WTC11 (cell line): ENCODE results near the gene RABL6.
"Not testable (repeated sequence)": the region's sequence is repeated elsewhere in the genome, so short reads cannot be mapped to it uniquely, and the experiment has no call there.

Source experiments
- OVOL2 ChIP-seq: fragments of 250-450 bp; sonication (Bioruptor Pico); IDR thresholded peaks from 2 replicates; pipeline ENCODE4 v1.9.0; 2021; ENCODE audit warnings: mild to moderate bottlenecking, borderline replicate concordance
- SP1 ChIP-seq: sonication (generic); formaldehyde crosslinking; conservative IDR thresholded peaks from 2 replicates; pipeline ENCODE4 v1.8.1; 2022; ENCODE audit warnings: missing genetic modification reagents
- TEAD4 ChIP-seq: sonication (generic); formaldehyde crosslinking; IDR thresholded peaks from 2 replicates; pipeline ENCODE4 v1.8.0; 2022; ENCODE audit warnings: mild to moderate bottlenecking, missing genetic modification reagents
- ZNF263 ChIP-seq: sonication (generic); formaldehyde crosslinking; IDR thresholded peaks from 2 replicates; pipeline ENCODE4 v1.8.1; 2022; ENCODE audit warnings: low read depth, mild to moderate bottlenecking, moderate library complexity, missing genetic modification reagents
- ZNF423 ChIP-seq: fragments of 250-450 bp; sonication (Bioruptor Pico); IDR thresholded peaks from 2 replicates; pipeline ENCODE4 v2.1.2; 2022; ENCODE audit warnings: mild to moderate bottlenecking, moderate library complexity
- TF ChIP-seq, protein P1 (sequence below): sonication (generic); formaldehyde crosslinking; IDR thresholded peaks from 2 replicates; pipeline ENCODE4 v1.8.1; 2022; ENCODE audit warnings: missing genetic modification reagents, borderline replicate concordance
- TF ChIP-seq, protein P2 (sequence below): sonication (generic); formaldehyde crosslinking; IDR thresholded peaks from 2 replicates; pipeline ENCODE4 v1.8.0; 2022; ENCODE audit warnings: mild to moderate bottlenecking, missing genetic modification reagents
- TF ChIP-seq, protein P3 (sequence below): sonication (generic); formaldehyde crosslinking; IDR thresholded peaks from 2 replicates; pipeline ENCODE4 v1.8.1; 2023; ENCODE audit warnings: mild to moderate bottlenecking, missing genetic modification reagents, moderate library complexity
- TF ChIP-seq, protein P4 (sequence below): fragments of 200-600 bp; IDR thresholded peaks from 2 replicates; pipeline ENCODE4 v1.8.0; 2022; ENCODE audit warnings: antibody characterized with exemption
- TF ChIP-seq, protein P5 (sequence below): sonication (generic); formaldehyde crosslinking; IDR thresholded peaks from 2 replicates; pipeline ENCODE4 v1.8.1; 2022; ENCODE audit warnings: mild to moderate bottlenecking, moderate library complexity, missing genetic modification reagents
- TF ChIP-seq, protein P6 (sequence below): sonication (generic); formaldehyde crosslinking; IDR thresholded peaks from 2 replicates; pipeline ENCODE4 v1.8.1; 2022; ENCODE audit warnings: low read depth, missing genetic modification reagents, borderline replicate concordance
- TF ChIP-seq, protein P7 (sequence below): sonication (generic); formaldehyde crosslinking; IDR thresholded peaks from 2 replicates; pipeline ENCODE4 v1.8.1; 2023; ENCODE audit warnings: mild to moderate bottlenecking, moderate library complexity, missing genetic modification reagents
- TF ChIP-seq, protein P8 (sequence below): sonication (generic); formaldehyde crosslinking; IDR thresholded peaks from 2 replicates; pipeline ENCODE4 v1.8.0; 2022; ENCODE audit warnings: mild to moderate bottlenecking, missing genetic modification reagents

DNA sequence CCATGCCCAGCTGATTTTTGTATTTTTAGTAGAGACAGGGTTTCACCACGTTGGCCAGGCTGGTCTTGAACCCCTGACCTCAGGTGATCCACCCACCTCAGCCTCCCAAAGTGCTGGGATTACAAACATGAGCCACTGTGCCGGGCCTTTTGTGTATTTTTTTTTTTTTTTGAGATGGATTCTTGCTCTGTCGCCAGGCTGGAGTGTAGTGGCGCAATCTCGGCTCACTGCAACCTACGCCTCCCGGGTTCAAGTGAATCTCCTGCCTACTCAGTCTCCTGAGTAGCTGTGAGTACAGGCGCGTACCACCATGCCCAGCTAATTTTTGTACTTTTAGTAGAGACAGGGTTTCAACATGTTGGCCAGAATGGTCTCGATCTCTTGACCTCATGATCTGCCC lies 75.9 kb downstream of the RABL6 start:
- TF ChIP-seq, protein P1, sequence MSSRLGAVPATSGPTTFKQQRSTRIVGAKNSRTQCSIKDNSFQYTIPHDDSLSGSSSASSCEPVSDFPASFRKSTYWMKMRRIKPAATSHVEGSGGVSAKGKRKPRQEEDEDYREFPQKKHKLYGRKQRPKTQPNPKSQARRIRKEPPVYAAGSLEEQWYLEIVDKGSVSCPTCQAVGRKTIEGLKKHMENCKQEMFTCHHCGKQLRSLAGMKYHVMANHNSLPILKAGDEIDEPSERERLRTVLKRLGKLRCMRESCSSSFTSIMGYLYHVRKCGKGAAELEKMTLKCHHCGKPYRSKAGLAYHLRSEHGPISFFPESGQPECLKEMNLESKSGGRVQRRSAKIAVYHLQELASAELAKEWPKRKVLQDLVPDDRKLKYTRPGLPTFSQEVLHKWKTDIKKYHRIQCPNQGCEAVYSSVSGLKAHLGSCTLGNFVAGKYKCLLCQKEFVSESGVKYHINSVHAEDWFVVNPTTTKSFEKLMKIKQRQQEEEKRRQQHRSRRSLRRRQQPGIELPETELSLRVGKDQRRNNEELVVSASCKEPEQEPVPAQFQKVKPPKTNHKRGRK (CRISPR knock-in tag): not testable (repeated sequence)
- not testable (repeated sequence) for TF ChIP-seq SP1 (CRISPR knock-in tag); OVOL2 (CRISPR knock-in tag); ZNF263 (CRISPR knock-in tag); TEAD4 (CRISPR knock-in tag); ZNF423
- TF ChIP-seq, protein P2, sequence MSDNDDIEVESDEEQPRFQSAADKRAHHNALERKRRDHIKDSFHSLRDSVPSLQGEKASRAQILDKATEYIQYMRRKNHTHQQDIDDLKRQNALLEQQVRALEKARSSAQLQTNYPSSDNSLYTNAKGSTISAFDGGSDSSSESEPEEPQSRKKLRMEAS (CRISPR knock-in tag): not testable (repeated sequence)
- TF ChIP-seq, protein P3, sequence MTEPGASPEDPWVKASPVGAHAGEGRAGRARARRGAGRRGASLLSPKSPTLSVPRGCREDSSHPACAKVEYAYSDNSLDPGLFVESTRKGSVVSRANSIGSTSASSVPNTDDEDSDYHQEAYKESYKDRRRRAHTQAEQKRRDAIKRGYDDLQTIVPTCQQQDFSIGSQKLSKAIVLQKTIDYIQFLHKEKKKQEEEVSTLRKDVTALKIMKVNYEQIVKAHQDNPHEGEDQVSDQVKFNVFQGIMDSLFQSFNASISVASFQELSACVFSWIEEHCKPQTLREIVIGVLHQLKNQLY: not testable (repeated sequence)
- TF ChIP-seq, protein P4, sequence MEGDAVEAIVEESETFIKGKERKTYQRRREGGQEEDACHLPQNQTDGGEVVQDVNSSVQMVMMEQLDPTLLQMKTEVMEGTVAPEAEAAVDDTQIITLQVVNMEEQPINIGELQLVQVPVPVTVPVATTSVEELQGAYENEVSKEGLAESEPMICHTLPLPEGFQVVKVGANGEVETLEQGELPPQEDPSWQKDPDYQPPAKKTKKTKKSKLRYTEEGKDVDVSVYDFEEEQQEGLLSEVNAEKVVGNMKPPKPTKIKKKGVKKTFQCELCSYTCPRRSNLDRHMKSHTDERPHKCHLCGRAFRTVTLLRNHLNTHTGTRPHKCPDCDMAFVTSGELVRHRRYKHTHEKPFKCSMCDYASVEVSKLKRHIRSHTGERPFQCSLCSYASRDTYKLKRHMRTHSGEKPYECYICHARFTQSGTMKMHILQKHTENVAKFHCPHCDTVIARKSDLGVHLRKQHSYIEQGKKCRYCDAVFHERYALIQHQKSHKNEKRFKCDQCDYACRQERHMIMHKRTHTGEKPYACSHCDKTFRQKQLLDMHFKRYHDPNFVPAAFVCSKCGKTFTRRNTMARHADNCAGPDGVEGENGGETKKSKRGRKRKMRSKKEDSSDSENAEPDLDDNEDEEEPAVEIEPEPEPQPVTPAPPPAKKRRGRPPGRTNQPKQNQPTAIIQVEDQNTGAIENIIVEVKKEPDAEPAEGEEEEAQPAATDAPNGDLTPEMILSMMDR: not testable (repeated sequence)
- TF ChIP-seq, protein P5, sequence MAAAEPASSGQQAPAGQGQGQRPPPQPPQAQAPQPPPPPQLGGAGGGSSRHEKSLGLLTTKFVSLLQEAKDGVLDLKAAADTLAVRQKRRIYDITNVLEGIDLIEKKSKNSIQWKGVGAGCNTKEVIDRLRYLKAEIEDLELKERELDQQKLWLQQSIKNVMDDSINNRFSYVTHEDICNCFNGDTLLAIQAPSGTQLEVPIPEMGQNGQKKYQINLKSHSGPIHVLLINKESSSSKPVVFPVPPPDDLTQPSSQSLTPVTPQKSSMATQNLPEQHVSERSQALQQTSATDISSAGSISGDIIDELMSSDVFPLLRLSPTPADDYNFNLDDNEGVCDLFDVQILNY (CRISPR knock-in tag): not testable (repeated sequence)
- TF ChIP-seq, protein P6, sequence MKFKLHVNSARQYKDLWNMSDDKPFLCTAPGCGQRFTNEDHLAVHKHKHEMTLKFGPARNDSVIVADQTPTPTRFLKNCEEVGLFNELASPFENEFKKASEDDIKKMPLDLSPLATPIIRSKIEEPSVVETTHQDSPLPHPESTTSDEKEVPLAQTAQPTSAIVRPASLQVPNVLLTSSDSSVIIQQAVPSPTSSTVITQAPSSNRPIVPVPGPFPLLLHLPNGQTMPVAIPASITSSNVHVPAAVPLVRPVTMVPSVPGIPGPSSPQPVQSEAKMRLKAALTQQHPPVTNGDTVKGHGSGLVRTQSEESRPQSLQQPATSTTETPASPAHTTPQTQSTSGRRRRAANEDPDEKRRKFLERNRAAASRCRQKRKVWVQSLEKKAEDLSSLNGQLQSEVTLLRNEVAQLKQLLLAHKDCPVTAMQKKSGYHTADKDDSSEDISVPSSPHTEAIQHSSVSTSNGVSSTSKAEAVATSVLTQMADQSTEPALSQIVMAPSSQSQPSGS (CRISPR knock-in tag): not testable (repeated sequence)
- TF ChIP-seq, protein P7, sequence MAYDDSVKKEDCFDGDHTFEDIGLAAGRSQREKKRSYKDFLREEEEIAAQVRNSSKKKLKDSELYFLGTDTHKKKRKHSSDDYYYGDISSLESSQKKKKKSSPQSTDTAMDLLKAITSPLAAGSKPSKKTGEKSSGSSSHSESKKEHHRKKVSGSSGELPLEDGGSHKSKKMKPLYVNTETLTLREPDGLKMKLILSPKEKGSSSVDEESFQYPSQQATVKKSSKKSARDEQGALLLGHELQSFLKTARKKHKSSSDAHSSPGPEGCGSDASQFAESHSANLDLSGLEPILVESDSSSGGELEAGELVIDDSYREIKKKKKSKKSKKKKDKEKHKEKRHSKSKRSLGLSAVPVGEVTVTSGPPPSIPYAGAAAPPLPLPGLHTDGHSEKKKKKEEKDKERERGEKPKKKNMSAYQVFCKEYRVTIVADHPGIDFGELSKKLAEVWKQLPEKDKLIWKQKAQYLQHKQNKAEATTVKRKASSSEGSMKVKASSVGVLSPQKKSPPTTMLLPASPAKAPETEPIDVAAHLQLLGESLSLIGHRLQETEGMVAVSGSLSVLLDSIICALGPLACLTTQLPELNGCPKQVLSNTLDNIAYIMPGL (CRISPR knock-in tag): not testable (repeated sequence)
- TF ChIP-seq, protein P8, sequence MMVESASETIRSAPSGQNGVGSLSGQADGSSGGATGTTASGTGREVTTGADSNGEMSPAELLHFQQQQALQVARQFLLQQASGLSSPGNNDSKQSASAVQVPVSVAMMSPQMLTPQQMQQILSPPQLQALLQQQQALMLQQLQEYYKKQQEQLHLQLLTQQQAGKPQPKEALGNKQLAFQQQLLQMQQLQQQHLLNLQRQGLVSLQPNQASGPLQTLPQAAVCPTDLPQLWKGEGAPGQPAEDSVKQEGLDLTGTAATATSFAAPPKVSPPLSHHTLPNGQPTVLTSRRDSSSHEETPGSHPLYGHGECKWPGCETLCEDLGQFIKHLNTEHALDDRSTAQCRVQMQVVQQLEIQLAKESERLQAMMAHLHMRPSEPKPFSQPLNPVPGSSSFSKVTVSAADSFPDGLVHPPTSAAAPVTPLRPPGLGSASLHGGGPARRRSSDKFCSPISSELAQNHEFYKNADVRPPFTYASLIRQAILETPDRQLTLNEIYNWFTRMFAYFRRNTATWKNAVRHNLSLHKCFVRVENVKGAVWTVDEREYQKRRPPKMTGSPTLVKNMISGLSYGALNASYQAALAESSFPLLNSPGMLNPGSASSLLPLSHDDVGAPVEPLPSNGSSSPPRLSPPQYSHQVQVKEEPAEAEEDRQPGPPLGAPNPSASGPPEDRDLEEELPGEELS (CRISPR knock-in tag): not testable (repeated sequence)
